NCI-H2081 (cell line): ENCODE results near the gene TAF13.
A peak's percentile ranks its signal among the peaks of the same experiment; 100 is the strongest.
"Not testable (repeated sequence)": the region's sequence is repeated elsewhere in the genome, so short reads cannot be mapped to it uniquely, and the experiment has no call there.

Experiments used
- DNase-seq, 2 experiments: peaks; one replicate each; lab custom pipeline; 2025; lab: John Stamatoyannopoulos, UW

Gene TAF13

GRCh38 chr1:109046671-109047070 lies 29.1 kb downstream of the TAF13 start:
- no peak for DNase-seq

GRCh38 chr1:109045595-109045994 lies 30.2 kb downstream of the TAF13 start:
- no peak for DNase-seq

GRCh38 chr1:109041621-109042468 lies 34.0 kb downstream of the TAF13 start, which contains the start of gene WDR47:
Gene WDR47, minus strand, starts transcription at chr1:109042102. Its CDS starts 18,590 bp downstream, at chr1:109023512.
- peak; percentile 87 to 92 for DNase-seq

GRCh38 chr1:109040989-109041620 lies 34.7 kb downstream of the TAF13 start:
- no peak for DNase-seq

- DNase-seq, result no peak
These were observed 35.2 kb downstream of the TAF13 start for GRCh38 chr1:109040627-109040988.

GRCh38 chr1:109034382-109034781 lies 41.4 kb downstream of the TAF13 start:
- no peak for DNase-seq

GRCh38 chr1:109029493-109029892 lies 46.3 kb downstream of the TAF13 start:
- DNase-seq, result not testable (repeated sequence)

- DNase-seq, result no peak
These were observed 48.0 kb downstream of the TAF13 start for GRCh38 chr1:109027841-109028240.

- DNase-seq, result no peak
These were observed 50.1 kb downstream of the TAF13 start for GRCh38 chr1:109025694-109026093.

GRCh38 chr1:109024646-109025045 lies 51.2 kb downstream of the TAF13 start:
- no peak for DNase-seq

- DNase-seq, result no peak
These were observed 55.0 kb downstream of the TAF13 start for GRCh38 chr1:109020693-109021257.

- not testable (repeated sequence) for DNase-seq
These were observed 58.1 kb downstream of the TAF13 start for GRCh38 chr1:109017719-109018118.

GRCh38 chr1:109017134-109017533 lies 58.7 kb downstream of the TAF13 start:
- DNase-seq, result no peak
